SU-DHL-6 (cell line): Measurements from ENCODE around the gene HORMAD2.

Experiments used
- H2AFZ ChIP-seq: fragments of 200-600 bp; sonication (generic); 2 replicates; pipeline ENCODE4 v1.6.1; 2014; ENCODE audit warnings: low read depth, mild to moderate bottlenecking, moderate library complexity, mixed read lengths, antibody characterized with exemption, low read length; ENCODE audit not compliant: severe bottlenecking
- H3F3A ChIP-seq: fragments of 200-600 bp; shearing (Covaris generic); 2 replicates; pipeline ENCODE4 v1.6.0; 2016; ENCODE audit warnings: antibody characterized with exemption, mild to moderate bottlenecking; ENCODE audit not compliant: insufficient read depth
- H3K27ac ChIP-seq: fragments of 200-600 bp; sonication (generic); 2 replicates; pipeline ENCODE4 v1.5.1; 2016; ENCODE audit warnings: low read depth, mild to moderate bottlenecking, low read length, moderate library complexity, mixed read lengths
- H3K27me3 ChIP-seq: fragments of 200-600 bp; sonication (generic), shearing (Covaris generic); 2 replicates; pipeline ENCODE4 v1.6.0; 2014; ENCODE audit warnings: mild to moderate bottlenecking, low read length
- H3K36me3 ChIP-seq: fragments of 200-600 bp; sonication (generic); 2 replicates; pipeline ENCODE4 v1.6.1; 2014; ENCODE audit warnings: mild to moderate bottlenecking, low read length, mixed read lengths
- H3K4me2 ChIP-seq: fragments of 300-600, 200-600 bp; shearing (Covaris generic), sonication (generic); 2 replicates; pipeline ENCODE4 v1.6.0; 2014; ENCODE audit warnings: low read length, low read depth, mild to moderate bottlenecking; ENCODE audit not compliant: poor library complexity, severe bottlenecking
- H3K4me3 ChIP-seq: fragments of 200-600 bp; sonication (generic); 2 replicates; pipeline ENCODE4 v1.5.1; 2014; ENCODE audit warnings: antibody characterized with exemption, low read length, mild to moderate bottlenecking, mixed read lengths; ENCODE audit not compliant: insufficient read depth, poor library complexity, severe bottlenecking
- H3K79me2 ChIP-seq: fragments of 200-600 bp; sonication (generic); 2 replicates; pipeline ENCODE4 v1.6.1; 2014; ENCODE audit warnings: mild to moderate bottlenecking, low read length, moderate library complexity; ENCODE audit not compliant: insufficient read depth
- H3K9ac ChIP-seq: fragments of 200-600 bp; sonication (generic); 2 replicates; pipeline ENCODE4 v1.7.0; 2014; ENCODE audit warnings: mild to moderate bottlenecking, low read length
- H3K9me2 ChIP-seq: fragments of 200-600 bp; sonication (generic); replicated peaks from 2 replicates; pipeline ENCODE4 v1.6.1; 2014; ENCODE audit warnings: low read length; ENCODE audit not compliant: insufficient read depth
- H3K9me3 ChIP-seq: fragments of 200-600 bp; sonication (generic); 2 replicates; pipeline ENCODE4 v1.6.1; 2014; ENCODE audit warnings: low read length, mixed read lengths; ENCODE audit not compliant: insufficient read depth
- H4K20me1 ChIP-seq: fragments of 200-600 bp; sonication (generic); 2 replicates; pipeline ENCODE4 v1.6.1; 2014; ENCODE audit warnings: low read depth, mild to moderate bottlenecking, antibody characterized with exemption, low read length, moderate library complexity, mixed read lengths
- CTCF ChIP-seq: fragments of 200-600 bp; sonication (generic); IDR thresholded peaks from one replicate; pipeline ENCODE4 v1.5.1; 2017; ENCODE audit warnings: antibody characterized with exemption, mild to moderate bottlenecking, low read length, moderate library complexity; ENCODE audit not compliant: insufficient read depth, poor library complexity, severe bottlenecking
- EZH2phosphoT487 ChIP-seq: fragments of 200-600 bp; sonication (generic), shearing (Covaris generic); conservative IDR thresholded peaks from 2 replicates; pipeline ENCODE4 v1.6.1; 2018; ENCODE audit warnings: mild to moderate bottlenecking, antibody characterized with exemption, low read length, moderate library complexity, mixed read lengths

The HORMAD2 gene

GRCh38 chr22:30045494-30045887 lies 34.8 kb upstream of the HORMAD2 start:
- no peaks in the 10 kb centered on the region for H3K9me3 ChIP-seq
- no peaks in the 10 kb centered on the region for H4K20me1 ChIP-seq
- no peaks in the 10 kb centered on the region for H3K79me2 ChIP-seq
- H3K4me3 ChIP-seq: no peak overlapping the region
- H3K4me2 ChIP-seq: no peak overlapping the region
- TF ChIP-seq EZH2phosphoT487 (no peak), CTCF (no peak)
- H3K9ac ChIP-seq: no peak overlapping the region
- H3K27ac ChIP-seq: no peak overlapping the region
- no peak overlapping the region for H2AFZ ChIP-seq
- H3K27me3 ChIP-seq: no peaks in the 10 kb centered on the region
- H3K36me3 ChIP-seq: no peaks in the 10 kb centered on the region
- H3F3A ChIP-seq: no peaks in the 10 kb centered on the region
- H3K9me2 ChIP-seq: no peaks in the 10 kb centered on the region

GRCh38 chr22:30045901-30046715 lies 34.2 kb upstream of the HORMAD2 start:
- TF ChIP-seq EZH2phosphoT487 (no peak), CTCF (no peak)
- Histone ChIP-seq H3K27me3 (no peaks in the 10 kb centered on the region), H3K27ac (no peak overlapping the region), H4K20me1 (no peaks in the 10 kb centered on the region), H3F3A (no peaks in the 10 kb centered on the region), H3K36me3 (no peaks in the 10 kb centered on the region), H3K9ac (no peak overlapping the region), H3K4me3 (no peak overlapping the region), H3K79me2 (no peaks in the 10 kb centered on the region), H3K4me2 (no peak overlapping the region), H3K9me2 (no peaks in the 10 kb centered on the region), H3K9me3 (no peaks in the 10 kb centered on the region), H2AFZ (no peak overlapping the region)

GRCh38 chr22:30046716-30047363 lies 33.4 kb upstream of the HORMAD2 start:
- Histone ChIP-seq H3K9me3 (no peaks in the 10 kb centered on the region), H3K9me2 (no peaks in the 10 kb centered on the region), H4K20me1 (no peaks in the 10 kb centered on the region), H3K27me3 (no peaks in the 10 kb centered on the region), H2AFZ (no peak overlapping the region), H3K36me3 (no peaks in the 10 kb centered on the region), H3F3A (no peaks in the 10 kb centered on the region), H3K4me2 (no peak overlapping the region), H3K79me2 (no peaks in the 10 kb centered on the region), H3K27ac (no peak overlapping the region), H3K4me3 (no peak overlapping the region), H3K9ac (no peak overlapping the region)
- TF ChIP-seq CTCF (no peak), EZH2phosphoT487 (no peak)
